H1 (cell line): ENCODE data around the gene DAPK1.

ENCODE experiments used
- GTF2F1 ChIP-seq: IDR thresholded peaks from 2 replicates; pipeline ENCODE4 v1.6.1; 2012; ENCODE audit warnings: low read depth, low read length, improper control_type of control experiment, borderline replicate concordance
- KDM5A ChIP-seq: fragments of 200-600 bp; IDR thresholded peaks from 2 replicates; pipeline ENCODE4 v1.7.1; 2012; ENCODE audit warnings: mild to moderate bottlenecking, low read length, inconsistent platforms, mixed read lengths
- MAFK ChIP-seq: IDR thresholded peaks from 2 replicates; pipeline ENCODE4 v1.6.1; 2012; ENCODE audit warnings: low read depth, mild to moderate bottlenecking, improper control_type of control experiment, low read length
- POLR2AphosphoS5 ChIP-seq: IDR thresholded peaks from 2 replicates; pipeline ENCODE4 v1.6.1; 2011; ENCODE audit warnings: low read depth, low read length
- SUZ12 ChIP-seq: fragments of 200-600 bp; sonication (generic); IDR thresholded peaks from 2 replicates; pipeline ENCODE4 v1.6.1; 2012; ENCODE audit warnings: mild to moderate bottlenecking, inconsistent platforms, low read length, moderate library complexity, mixed read lengths
- TAF1 ChIP-seq: IDR thresholded peaks from 2 replicates; pipeline ENCODE4 v1.6.1; 2011; ENCODE audit warnings: mild to moderate bottlenecking, low read depth, low read length
- TF ChIP-seq, protein P1 (sequence below), 3 experiments: IDR thresholded peaks; 1 replicate in 2 of 3; 2 replicates in 1 of 3; pipeline versions ENCODE4 v1.5.1 to v1.6.1; 2011; ENCODE audit warnings: low read length in 3 of 3, mild to moderate bottlenecking in 3 of 3, inconsistent platforms in 2 of 3, low read depth in 1 of 3, moderate library complexity in 1 of 3; ENCODE audit not compliant: insufficient read depth in 1 of 3; ENCODE audit errors: control extremely low read depth in 1 of 3
- TF ChIP-seq, protein P2 (sequence below): IDR thresholded peaks from 2 replicates; pipeline ENCODE4 v1.6.1; 2012; ENCODE audit warnings: inconsistent platforms

DNA sequence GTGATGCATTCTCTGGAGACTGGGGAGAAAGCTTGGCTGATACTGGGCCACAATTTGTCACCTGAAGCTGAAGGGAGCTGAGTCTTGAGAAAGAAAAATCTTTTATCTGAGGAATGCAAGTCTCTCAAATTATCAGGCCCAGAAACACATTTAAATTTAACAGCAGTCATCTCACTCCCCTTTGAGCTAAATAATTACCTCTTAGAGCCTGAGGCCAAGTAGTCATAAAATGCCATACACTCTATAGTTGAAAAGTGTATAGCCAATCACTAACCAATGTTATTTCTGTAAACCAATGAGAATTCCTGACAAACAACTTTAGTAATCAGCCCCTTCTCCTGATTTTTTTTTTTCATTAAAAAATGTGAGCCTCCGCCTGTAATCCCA lies 32.7 kb upstream of the DAPK1 start:
- TF ChIP-seq MAFK (no peak), KDM5A (no peak), TAF1 (no peak), POLR2AphosphoS5 (no peak), GTF2F1 (no peak), SUZ12 (no peak)
- TF ChIP-seq, protein P1, sequence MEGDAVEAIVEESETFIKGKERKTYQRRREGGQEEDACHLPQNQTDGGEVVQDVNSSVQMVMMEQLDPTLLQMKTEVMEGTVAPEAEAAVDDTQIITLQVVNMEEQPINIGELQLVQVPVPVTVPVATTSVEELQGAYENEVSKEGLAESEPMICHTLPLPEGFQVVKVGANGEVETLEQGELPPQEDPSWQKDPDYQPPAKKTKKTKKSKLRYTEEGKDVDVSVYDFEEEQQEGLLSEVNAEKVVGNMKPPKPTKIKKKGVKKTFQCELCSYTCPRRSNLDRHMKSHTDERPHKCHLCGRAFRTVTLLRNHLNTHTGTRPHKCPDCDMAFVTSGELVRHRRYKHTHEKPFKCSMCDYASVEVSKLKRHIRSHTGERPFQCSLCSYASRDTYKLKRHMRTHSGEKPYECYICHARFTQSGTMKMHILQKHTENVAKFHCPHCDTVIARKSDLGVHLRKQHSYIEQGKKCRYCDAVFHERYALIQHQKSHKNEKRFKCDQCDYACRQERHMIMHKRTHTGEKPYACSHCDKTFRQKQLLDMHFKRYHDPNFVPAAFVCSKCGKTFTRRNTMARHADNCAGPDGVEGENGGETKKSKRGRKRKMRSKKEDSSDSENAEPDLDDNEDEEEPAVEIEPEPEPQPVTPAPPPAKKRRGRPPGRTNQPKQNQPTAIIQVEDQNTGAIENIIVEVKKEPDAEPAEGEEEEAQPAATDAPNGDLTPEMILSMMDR (IDR thresholded peaks at IDR 0.05; ENCODE audit: control extremely low read depth in 1 of 3, insufficient read depth in 1 of 3, low read depth in 1 of 3, low read length in 3 of 3), result no peak
- TF ChIP-seq, protein P2, sequence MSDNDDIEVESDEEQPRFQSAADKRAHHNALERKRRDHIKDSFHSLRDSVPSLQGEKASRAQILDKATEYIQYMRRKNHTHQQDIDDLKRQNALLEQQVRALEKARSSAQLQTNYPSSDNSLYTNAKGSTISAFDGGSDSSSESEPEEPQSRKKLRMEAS, result no peak
